Stimulated activated CD8-positive, alpha-beta memory T cell treated with anti-CD3 and anti-CD28 coated beads, Interleukin-2, amount 100 ng/mL, for 48 hours (primary cell): Measurements from ENCODE around the gene CLCN2.

Experiments used
- DNase-seq, 2 donors: peaks; one replicate each; pipeline ENCODE4 v3.0.0-alpha.2; 2020; ENCODE audit warnings: low read depth in 2 of 2

The CLCN2 gene

DNA sequence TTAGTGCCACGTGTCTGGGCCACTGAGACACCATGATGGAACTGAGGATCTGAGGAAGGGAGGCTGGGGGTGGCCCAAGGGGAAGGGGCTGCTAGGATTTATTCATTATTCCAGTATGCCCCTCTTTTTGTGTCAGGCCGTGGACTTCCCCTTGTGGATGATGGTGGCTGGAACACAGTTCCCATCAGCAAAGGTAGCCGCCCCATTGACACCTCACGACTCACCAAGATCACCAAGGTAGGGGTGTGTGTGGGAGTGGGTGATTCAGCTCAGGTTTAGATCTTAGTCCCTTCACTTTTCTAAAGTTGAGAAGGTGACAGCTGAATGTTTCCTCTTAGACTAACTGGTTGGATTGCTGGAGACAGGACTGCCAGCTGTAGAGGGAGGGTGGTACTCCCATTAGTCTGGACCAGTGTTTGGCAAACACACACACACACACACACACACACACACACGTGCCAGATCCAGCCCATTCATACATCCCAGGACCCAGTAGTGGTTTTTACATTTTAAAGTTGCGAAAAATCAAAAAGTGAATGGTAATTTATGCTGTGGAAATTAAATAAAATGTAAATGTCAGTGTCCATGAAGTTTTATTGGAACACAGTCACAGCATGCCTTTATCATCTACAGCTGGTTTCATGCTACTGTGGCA, 35.6 kb downstream of the CLCN2 start:
- DNase-seq: peak in 1 of 2 donors; percentile 41

DNA sequence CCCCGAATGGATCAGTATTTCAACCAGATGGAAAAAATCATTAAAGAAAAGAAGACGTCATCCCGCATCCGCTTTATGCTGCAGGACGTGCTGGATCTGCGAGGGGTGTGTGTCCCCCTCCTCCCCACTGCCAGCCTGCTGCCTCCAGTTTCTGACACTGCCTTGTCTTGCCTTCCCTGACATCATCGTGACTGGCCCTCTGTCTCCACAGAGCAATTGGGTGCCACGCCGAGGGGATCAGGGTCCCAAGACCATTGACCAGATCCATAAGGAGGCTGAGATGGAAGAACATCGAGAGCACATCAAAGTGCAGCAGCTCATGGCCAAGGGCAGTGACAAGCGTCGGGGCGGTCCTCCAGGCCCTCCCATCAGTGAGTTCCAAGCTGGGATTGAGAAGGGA, 36.1 kb downstream of the CLCN2 start:
- DNase-seq: no peak

DNA sequence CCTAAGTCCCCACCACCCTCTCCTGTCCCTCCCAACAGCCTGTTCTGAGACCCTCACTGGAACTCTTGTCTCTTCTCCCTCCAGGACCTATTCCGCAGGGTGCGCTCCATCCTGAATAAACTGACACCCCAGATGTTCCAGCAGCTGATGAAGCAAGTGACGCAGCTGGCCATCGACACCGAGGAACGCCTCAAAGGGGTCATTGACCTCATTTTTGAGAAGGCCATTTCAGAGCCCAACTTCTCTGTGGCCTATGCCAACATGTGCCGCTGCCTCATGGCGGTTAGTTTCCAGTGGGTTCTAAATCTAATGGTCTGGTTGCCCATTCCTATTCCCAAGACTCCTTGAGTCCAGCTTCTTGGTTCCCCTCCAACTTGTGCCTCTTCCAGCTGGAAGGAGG, 37.7 kb downstream of the CLCN2 start:
- no peak for DNase-seq

DNA sequence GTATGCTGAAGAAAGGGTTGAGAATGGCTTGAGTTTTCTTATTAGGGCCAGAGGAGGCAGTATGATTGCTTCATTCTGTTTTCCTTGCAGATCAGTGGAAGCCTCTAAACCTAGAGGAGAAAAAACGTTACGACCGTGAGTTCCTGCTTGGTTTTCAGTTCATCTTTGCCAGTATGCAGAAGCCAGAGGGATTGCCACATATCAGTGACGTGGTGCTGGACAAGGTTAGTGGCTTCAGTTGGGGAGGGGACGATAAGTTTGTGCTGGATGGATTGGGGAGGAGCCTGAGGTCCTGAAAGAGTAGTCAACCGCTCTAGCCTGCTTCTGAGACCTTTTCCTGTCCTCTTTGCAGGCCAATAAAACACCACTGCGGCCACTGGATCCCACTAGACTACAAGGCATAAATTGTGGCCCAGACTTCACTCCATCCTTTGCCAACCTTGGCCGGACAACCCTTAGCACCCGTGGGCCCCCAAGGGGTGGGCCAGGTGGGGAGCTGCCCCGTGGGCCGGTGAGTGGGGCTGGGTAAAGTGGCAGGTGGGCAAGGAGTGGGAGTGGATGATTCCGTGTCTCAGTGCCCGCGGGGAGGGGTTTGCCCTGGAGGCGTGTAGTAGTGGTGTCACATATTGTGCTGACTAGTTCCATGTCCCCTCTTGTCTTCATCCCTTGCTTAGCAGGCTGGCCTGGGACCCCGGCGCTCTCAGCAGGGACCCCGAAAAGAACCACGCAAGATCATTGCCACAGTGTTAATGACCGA, 38.5 kb downstream of the CLCN2 start:
- DNase-seq: no peak

DNA sequence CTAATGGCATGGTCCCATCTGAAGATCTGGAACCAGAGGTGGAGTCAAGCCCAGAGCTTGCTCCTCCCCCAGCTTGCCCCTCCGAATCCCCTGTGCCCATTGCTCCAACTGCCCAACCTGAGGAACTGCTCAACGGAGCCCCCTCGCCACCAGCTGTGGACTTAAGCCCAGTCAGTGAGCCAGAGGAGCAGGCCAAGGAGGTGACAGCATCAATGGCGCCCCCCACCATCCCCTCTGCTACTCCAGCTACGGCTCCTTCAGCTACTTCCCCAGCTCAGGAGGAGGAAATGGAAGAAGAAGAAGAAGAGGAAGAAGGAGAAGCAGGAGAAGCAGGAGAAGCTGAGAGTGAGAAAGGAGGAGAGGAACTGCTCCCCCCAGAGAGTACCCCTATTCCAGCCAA, 39.7 kb downstream of the CLCN2 start:
- DNase-seq: no peak

DNA sequence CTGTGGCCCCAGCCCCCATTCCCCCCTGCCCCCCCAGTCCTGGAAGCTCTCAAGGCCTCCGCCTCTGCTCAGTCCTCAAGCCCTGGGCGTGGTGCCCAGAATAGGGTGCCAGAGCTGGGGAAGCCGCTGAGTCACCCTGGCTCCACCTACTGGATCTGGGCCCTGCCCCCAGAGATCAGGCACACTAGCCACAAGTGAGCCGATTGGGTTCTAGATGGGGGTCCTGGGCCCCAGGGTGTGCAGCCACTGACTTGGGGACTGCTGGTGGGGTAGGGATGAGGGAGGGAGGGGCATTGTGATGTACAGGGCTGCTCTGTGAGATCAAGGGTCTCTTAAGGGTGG, 41.3 kb downstream of the CLCN2 start:
- DNase-seq: peak; percentile 36 to 41

DNA sequence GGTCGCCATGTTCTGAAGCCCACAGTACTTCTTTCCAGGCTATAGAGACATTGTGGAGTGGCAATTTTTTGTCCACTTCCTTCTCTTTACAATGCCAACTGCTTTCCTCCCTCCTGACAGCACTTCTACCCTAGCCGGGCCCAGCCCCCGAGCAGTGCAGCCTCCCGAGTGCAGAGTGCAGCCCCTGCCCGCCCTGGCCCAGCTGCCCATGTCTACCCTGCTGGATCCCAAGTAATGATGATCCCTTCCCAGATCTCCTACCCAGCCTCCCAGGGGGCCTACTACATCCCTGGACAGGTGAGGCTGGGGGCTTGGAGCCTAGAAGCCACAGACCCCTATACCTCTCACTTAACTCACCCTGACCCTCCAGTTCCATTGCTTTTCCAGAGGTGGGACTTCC, 44.2 kb downstream of the CLCN2 start:
- DNase-seq: no peak

DNA sequence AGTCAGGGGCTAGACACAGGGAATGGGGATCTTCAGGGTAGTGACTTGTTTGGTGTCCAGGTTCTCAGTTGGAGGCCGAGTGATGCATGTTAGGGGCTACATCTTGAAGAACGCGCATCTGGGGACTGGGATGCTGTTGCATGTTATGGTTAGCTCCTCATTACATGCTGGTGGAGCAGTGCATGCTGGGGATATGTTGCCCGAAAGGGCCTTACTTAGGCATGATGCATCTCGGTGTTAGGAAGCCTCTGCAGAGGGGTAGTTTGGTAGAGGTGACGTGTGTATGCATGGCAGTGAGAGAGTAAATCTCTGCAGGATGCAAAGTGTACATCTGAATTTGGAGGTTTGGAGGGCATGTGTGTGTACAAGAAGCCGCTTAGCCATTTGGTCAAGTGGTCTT, 44.6 kb downstream of the CLCN2 start:
- DNase-seq: no peak

DNA sequence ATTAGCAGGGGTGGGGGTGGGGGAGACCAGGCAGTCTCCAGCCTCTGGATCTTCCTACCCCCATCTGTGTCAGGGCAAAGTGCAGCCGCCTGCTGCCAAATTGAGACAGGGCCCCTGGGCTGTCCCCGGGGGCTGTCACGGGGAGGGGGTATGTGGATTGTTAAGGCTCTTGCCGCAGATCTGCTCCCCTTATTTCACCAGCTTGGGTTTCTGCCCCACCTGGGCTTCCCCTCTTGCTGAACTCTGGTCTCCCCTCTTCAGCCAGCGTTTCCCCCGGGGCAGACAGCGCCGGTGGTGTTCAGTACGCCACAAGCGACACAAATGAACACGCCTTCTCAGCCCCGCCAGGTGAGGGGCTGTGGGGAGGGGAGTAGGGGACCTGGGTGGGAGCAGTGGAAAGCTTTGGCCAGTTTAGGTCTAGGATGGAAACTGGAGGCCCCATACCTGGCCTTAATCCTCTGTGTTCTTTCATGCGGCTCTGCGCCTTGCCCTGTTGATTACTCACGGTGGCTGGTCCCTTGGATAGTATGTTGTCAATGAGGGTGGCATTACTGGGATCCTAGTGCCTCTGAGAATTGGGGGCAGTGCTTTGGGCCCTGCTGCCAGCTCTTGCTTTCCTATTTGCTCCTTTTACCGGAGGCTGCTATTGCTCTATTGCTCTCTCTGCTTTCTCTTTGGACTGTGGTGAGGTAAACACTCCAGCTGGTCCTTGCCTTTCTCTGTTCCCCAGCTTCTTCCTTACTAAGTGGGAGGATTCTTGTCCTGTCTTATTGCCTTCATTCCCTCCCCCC, 45.3 kb downstream of the CLCN2 start:
- no peak for DNase-seq

DNA sequence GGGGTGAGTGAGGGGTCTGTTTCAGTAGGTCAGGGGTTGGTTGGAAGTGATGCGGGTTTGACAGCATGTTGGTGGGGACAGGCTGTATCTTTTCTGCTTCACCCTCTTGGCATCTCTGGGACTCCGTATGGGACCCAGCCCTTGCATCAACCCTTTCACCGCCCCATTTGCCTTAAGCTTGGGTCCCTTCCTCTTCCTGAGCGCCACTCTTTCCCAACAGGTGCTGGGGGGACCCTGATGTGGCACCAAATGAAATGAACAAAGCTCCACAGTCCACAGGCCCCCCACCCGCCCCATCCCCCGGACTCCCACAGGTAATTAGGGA, 45.9 kb downstream of the CLCN2 start:
- no peak for DNase-seq

DNA sequence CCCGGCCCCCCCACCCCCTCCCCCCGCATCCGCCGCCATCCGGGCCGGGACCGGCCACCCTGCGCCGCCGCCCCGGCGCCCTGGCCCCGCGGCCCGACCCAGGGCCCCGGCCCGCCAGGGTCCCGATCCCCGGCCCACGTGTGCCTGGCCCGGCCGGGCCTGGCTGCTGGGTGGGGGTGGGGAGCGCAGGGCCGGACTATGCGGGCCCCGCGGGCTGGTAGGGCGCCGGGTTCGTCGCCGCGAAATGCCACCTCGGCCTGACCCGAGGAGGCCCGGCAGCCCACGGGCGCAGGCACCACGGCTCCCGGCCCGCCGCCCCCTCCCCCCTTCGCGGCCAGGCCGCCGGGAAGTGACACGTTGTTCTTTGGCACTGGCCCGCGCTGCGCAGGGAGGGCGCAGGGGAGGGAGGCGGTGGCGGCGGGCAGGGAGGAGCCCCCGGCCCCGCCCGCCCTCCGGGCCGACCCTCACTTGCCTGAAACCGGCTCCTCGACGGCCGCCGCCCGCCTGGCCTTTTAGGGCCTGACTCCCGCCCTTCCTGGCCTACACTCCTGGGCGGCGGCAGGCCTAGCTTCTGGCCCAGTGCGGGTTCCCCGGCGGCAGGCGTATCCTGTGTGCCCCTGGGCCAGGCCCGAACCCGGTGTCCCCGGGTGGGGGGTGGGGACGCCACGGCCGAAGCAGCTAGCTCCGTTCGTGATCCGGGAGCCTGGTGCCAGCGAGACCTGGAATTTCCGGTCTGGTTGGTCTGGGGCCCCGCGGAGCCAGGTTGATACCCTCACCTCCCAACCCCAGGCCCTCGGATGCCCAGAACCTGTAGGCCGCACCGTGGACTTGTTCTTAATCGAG, 46.5 kb downstream of the CLCN2 start:
- DNase-seq: peak in 1 of 2 donors; percentile 34

DNA sequence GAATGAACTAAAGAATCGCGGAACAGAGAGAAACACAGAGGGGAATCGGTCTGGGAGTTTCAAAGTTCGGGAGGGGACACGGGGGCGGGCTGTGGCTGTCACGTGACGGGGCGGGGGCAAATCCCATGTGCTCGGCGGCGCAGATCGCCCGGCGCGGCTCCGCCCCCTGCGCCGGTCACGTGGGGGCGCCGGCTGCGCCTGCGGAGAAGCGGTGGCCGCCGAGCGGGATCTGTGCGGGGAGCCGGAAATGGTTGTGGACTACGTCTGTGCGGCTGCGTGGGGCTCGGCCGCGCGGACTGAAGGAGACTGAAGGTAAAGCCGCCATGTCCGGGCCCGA, 47.1 kb downstream of the CLCN2 start, which contains the start of gene EIF4G1:
TSS of gene EIF4G1 (plus strand) at position 244 of the 337 bp plus-strand sequence. CDS start 1,191 bp downstream, outside the sequence.
- peak; percentile 91 to 93 for DNase-seq

DNA sequence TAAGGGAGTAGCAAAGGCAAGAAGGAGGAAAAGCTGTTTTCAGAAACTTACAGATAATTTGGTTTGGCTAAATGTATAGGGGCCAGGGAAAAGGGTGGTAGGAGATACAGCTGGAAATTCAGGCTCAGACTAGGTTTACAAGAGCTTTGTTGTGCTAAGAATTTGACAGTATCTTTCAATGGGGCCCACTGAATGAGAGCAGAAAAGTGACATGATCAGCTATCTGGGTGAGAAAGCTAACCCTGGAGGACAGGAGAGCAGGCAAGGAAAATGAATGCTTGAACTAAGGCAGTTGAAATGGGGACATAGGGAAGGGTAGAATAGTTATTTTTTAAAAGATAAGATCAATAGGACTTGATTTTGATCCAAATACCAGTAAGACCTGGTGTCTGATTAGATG, 49.8 kb downstream of the CLCN2 start:
- no peak for DNase-seq

DNA sequence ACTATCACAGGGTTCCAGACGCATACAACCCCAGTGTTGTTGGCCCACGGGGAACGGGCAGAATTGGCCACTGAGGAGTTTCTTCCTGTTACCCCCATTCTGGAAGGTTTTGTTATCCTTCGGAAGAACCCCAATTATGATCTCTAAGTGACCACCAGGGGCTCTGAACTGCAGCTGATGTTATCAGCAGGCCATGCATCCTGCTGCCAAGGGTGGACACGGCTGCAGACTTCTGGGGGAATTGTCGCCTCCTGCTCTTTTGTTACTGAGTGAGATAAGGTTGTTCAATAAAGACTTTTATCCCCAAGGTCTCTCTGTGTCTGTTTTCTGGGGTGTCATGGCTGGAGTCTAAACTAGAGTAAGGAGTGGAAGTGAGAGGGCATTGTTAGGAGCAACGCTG, 52.7 kb downstream of the CLCN2 start:
- DNase-seq: no peak

DNA sequence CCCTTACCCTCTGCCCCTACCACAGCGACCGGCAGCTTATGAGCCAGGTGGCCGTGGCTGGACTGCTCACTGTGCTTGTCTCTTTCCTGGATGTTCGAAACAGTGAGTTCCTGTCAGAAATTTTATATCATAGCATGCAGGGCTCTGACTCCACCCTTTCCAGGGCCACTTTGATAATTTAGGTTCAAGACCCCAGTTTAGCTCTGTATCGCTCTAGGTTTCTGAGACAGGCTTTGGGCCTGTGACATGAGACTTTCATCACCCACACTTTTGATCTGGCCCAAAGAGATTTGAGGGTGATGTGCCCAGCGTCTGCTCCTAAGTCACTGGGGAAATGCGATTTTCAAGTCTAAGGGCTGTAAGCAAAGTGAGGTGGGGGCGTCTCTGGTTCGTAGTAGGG, 53.5 kb downstream of the CLCN2 start:
- no peak for DNase-seq

DNA sequence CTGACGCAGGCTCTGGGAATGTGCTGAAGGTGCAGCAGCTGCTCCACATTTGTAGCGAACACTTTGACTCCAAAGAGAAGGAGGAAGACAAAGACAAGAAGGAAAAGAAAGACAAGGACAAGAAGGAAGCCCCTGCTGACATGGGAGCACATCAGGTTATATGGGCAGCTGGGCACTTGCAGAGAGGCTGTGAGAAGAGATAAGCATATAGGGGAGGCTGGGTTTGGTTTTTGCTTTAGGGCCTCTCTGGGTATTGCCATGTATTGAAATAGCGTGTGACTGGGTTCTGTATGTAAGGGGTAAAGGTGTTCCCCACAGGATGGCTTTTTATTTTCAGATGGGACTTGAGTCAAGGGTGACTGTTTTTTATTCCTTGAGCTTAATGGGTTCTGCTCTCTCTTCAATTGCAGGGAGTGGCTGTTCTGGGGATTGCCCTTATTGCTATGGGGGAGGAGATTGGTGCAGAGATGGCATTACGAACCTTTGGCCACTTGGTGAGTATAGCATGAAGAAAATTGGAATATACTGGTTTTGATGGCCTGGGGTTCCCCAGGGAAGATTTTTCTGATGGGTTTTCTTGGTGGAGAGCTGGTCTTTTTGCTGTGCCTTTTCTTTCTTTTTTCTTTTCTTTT, 54.9 kb downstream of the CLCN2 start:
- DNase-seq: no peak

DNA sequence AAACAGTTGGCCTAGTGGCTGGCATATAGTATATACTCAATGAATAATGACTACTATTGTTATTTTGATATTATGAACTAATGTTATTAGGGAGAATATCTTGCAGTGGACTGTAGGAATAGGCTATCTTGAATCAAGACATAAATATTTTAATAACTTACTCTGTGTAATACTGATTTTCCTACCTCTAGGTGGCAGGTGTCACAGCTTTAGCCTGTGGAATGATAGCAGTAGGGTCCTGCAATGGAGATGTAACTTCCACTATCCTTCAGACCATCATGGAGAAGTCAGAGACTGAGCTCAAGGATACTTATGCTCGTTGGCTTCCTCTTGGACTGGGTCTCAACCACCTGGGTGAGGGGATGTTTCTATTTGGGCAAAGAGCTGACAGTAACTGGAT, 55.8 kb downstream of the CLCN2 start:
- DNase-seq: no peak

DNA sequence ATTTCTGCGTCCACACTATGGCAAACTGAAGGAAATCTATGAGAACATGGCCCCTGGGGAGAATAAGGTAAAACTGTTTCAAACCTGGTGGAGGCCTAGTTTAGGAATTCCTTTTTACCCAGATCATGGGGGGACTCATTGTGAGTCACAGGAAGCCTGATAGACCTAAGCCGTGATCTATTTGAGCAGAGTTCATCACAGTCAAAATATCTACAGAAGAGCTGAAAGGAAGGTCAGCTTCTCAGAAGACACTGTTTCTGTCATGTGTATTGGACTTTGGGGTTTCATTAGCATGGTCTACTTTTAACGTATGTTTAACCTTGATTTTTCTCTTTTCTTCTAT, 61.1 kb downstream of the CLCN2 start:
- no peak for DNase-seq

DNA sequence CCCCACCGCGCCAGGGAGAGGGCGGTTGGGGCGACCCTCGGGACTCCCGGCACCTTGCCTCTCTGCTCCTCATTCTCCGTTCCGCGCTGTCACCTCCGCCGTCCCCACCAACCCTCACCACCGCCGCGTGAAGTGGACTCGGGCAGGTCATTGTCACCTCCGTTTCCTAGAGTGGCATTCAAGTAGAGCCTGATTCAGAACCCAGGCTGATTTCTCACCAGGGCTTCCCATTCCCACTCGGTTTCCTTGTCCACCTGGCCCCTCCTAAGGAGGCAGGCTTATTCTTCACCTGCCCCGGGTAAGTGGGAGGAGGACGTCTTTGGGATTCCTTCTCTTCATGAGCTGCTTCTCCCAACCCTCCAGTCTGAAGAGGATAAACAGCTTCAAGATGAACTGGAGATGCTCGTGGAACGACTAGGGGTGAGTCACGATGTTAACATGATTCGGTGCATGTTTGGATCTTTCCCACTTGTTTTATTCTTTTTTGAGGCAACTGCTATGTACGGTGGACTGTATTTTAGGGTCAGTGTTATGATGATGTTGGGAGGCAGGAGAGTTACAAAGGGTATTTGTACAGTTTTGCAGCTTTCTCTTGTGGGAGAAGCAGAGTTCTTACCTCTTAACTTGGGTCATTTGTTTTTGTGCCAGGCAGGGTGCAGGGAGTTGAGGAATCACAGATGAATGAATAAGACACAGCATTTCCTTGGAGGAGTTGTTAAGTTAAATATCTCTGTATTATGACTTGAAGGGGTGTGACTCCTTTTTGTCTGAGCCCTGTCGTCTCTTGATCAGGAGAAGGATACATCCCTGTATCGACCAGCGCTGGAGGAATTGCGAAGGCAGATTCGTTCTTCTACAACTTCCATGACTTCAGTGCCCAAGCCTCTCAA, 61.7 kb downstream of the CLCN2 start:
- DNase-seq: no peak

DNA sequence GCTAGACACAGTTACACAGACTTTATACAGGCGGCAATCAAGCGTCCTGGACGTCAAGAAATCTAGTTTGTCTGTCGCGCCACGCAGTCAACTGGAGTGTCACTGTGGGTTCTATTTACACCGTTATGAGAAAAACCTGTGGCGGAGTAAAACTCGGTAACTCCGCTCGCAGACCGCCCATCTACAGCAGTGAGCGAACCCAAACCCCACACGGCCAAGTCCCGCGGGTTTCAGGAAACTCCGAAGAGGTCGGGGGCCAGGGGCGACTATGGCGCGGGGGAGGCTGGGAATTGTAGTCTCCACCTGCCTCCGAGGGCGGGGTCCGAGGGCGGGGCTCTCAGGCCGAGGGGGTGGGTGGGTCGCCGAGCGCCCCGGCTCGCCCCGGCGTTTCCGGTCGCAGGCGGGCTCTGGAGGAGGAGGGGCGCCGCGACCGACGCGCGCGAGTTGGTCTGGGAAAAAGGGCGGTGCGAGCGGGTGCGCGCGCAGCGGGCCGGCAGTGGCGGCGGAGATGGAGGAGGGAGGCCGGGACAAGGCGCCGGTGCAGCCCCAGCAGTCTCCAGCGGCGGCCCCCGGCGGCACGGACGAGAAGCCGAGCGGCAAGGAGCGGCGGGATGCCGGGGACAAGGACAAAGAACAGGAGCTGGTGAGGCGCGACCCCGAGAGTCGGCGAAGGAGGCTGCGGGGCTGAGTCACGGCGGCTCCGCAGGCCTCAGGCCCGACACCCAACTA, 62.5 kb downstream of the CLCN2 start, which contains the start of gene PSMD2:
TSS of gene PSMD2 (plus strand) at position 483 of the 729 bp plus-strand sequence. CDS start at position 509, 26 bp downstream.
- peak; percentile 98 for DNase-seq
